Mesenchymal stem cell (in vitro differentiated cells and primary cell): ENCODE data around the gene ATG5.
A peak's percentile ranks its signal among the peaks of the same experiment; 100 is the strongest.

ENCODE experiments used
- DNase-seq: peaks from one replicate; pipeline ENCODE4 v3.0.0-alpha.2; 2013
- H2AFZ ChIP-seq: one replicate; pipeline ENCODE4 v1.6.1; 2013; ENCODE audit warnings: low read depth, mild to moderate bottlenecking, control low read depth, inconsistent platforms, low read length, moderate library complexity
- H2AK5ac ChIP-seq: 2 replicates; pipeline ENCODE4 v1.6.1; 2013; ENCODE audit warnings: low read length, moderate library complexity, mild to moderate bottlenecking, inconsistent platforms; ENCODE audit not compliant: severe bottlenecking
- H2BK120ac ChIP-seq: one replicate; pipeline ENCODE4 v1.6.1; 2013; ENCODE audit warnings: low read depth, mild to moderate bottlenecking, inconsistent platforms, low read length, moderate library complexity
- H2BK12ac ChIP-seq, 2 experiments: one replicate each; pipeline ENCODE4 v1.6.1; 2013; ENCODE audit warnings: inconsistent platforms in 2 of 2, low read length in 2 of 2, mild to moderate bottlenecking in 2 of 2, moderate library complexity in 2 of 2, control low read depth in 1 of 2
- H2BK15ac ChIP-seq: one replicate; pipeline ENCODE4 v1.6.1; 2013; ENCODE audit warnings: mild to moderate bottlenecking, low read depth, inconsistent platforms; ENCODE audit not compliant: poor library complexity, severe bottlenecking
- H2BK5ac ChIP-seq: 2 replicates; pipeline ENCODE4 v1.6.1; 2013; ENCODE audit warnings: low read depth, mild to moderate bottlenecking, low read length, control low read depth, inconsistent platforms; ENCODE audit not compliant: poor library complexity, severe bottlenecking
- H3K14ac ChIP-seq, 2 experiments: one replicate each; pipeline ENCODE4 v1.6.1; 2013; ENCODE audit warnings: inconsistent platforms in 2 of 2, low read length in 2 of 2, control low read depth in 1 of 2, mild to moderate bottlenecking in 1 of 2, moderate library complexity in 1 of 2
- H3K18ac ChIP-seq, 2 experiments: one replicate each; pipeline ENCODE4 v1.6.1; 2013; ENCODE audit warnings: inconsistent platforms in 2 of 2, low read length in 2 of 2, control low read depth in 1 of 2, low read depth in 1 of 2, mild to moderate bottlenecking in 1 of 2
- H3K23ac ChIP-seq, 2 experiments: one replicate each; pipeline ENCODE4 v1.6.1; 2013; ENCODE audit warnings: inconsistent platforms in 2 of 2, low read length in 2 of 2, mild to moderate bottlenecking in 2 of 2, moderate library complexity in 2 of 2, control low read depth in 1 of 2
- H3K27ac ChIP-seq: 2 replicates; pipeline ENCODE4 v1.5.1; 2013; ENCODE audit warnings: mild to moderate bottlenecking, moderate library complexity, low read length, control low read depth, inconsistent platforms; ENCODE audit not compliant: poor library complexity, severe bottlenecking
- H3K27me3 ChIP-seq, 2 experiments: 2 replicates each; pipeline versions ENCODE4 v1.6.1 to v1.7.0; 2013; ENCODE audit warnings: low read length in 2 of 2, mild to moderate bottlenecking in 2 of 2, moderate library complexity in 2 of 2, control low read depth in 1 of 2, inconsistent platforms in 1 of 2; ENCODE audit not compliant: control insufficient read depth in 1 of 2, insufficient read depth in 1 of 2
- H3K36me3 ChIP-seq, 2 experiments: 2 replicates each; pipeline versions ENCODE4 v1.6.1 to v1.7.0; 2013; ENCODE audit warnings: low read length in 2 of 2, control low read depth in 1 of 2, inconsistent platforms in 1 of 2, low read depth in 1 of 2, mild to moderate bottlenecking in 1 of 2; ENCODE audit not compliant: insufficient read depth in 2 of 2, control insufficient read depth in 1 of 2
- H3K4ac ChIP-seq, 2 experiments: one replicate each; pipeline ENCODE4 v1.6.1; 2013; ENCODE audit warnings: inconsistent platforms in 2 of 2, low read length in 2 of 2, mild to moderate bottlenecking in 2 of 2, moderate library complexity in 2 of 2, control low read depth in 1 of 2, low read depth in 1 of 2
- H3K4me1 ChIP-seq: 2 replicates; pipeline ENCODE4 v1.6.1; 2013; ENCODE audit warnings: low read depth, low read length, control low read depth; ENCODE audit not compliant: control insufficient read depth, insufficient read depth
- H3K4me2 ChIP-seq: 2 replicates; pipeline ENCODE4 v1.6.1; 2013; ENCODE audit warnings: low read length, mild to moderate bottlenecking, inconsistent platforms; ENCODE audit not compliant: poor library complexity, severe bottlenecking
- H3K4me3 ChIP-seq, 2 experiments: 2 replicates each; pipeline versions ENCODE4 v1.5.1 to v1.7.0; 2013; ENCODE audit warnings: low read length in 2 of 2, mild to moderate bottlenecking in 2 of 2, control low read depth in 1 of 2, low read depth in 1 of 2; ENCODE audit not compliant: insufficient read depth in 1 of 2
- H3K79me1 ChIP-seq: replicated peaks from 2 replicates; pipeline ENCODE4 v1.6.1; 2013; ENCODE audit warnings: mild to moderate bottlenecking, control low read depth, low read length, inconsistent platforms; ENCODE audit not compliant: poor library complexity, severe bottlenecking
- H3K9ac ChIP-seq: 2 replicates; pipeline ENCODE4 v1.7.0; 2013; ENCODE audit warnings: mild to moderate bottlenecking, low read length, moderate library complexity
- H3K9me3 ChIP-seq: 2 replicates; pipeline ENCODE4 v1.7.0; 2013; ENCODE audit warnings: mild to moderate bottlenecking, low read length; ENCODE audit not compliant: control insufficient read depth
- H4K8ac ChIP-seq: one replicate; pipeline ENCODE4 v1.6.1; 2013; ENCODE audit warnings: inconsistent platforms, mild to moderate bottlenecking, low read length, moderate library complexity
- H4K91ac ChIP-seq: one replicate; pipeline ENCODE4 v1.6.1; 2013; ENCODE audit warnings: mild to moderate bottlenecking, low read length, inconsistent platforms
- WGBS: methylation state at CpG from one replicate; pipeline ENCODE4 v1.1.7; 2013; ENCODE audit warnings: mixed read lengths; 5-methylcytosine and 5-hydroxymethylcytosine counted together

Gene ATG5

DNA sequence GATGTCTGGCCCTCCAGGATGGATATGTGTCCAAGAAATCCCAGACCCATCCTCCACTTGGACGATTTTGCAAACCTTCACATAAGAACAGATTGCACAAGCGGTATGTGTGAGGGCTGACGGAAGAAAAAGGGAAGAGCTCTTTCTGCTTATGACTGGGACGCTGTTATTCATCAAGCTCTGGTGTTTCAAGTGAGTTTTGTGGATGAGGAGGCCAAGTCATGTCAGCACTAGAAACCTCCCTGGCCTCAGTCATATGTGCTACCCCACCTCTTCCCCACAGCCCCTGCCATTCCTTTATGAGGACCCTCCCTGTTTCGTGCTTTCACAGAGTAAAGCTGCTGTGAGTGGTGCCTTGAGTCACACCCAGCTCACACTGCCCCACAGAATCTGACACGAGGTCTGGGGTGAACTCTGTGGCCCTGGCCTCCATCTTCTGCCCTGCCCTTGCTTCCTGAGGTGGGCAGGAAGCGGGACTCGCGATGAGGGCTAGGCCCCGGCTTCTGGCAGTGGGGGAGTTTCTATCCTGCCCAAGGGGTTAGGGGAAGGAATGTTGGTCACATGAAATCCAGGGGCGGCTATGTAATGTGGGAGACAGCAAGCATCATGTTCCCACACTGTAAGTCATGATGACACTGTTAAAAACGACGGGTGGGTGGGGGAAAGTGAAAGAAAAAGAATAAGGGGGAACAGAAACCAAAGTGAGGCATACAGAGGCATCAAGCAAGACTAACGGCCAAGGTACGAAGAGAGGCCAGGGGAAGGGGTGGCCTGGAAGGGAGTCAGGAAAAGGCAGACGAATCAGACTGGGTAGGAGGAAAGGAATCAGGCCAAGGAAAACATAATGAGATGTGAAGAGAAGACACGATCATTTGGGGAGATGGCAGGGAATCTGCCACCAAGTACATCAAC is 161.3 kb downstream of the ATG5 start:
- Histone ChIP-seq H3K27me3 (no peaks in the 10 kb centered on the region), H3K14ac (no peak overlapping the region), H3K27ac (peak overlapping the region; percentile 88), H3K4me2 (peak overlapping the region; percentile 49), H3K23ac (no peak overlapping the region), H2AK5ac (peak overlapping the region; percentile 79), H2BK12ac (peak overlapping the region; percentile 41 to 84), H3K18ac (peak overlapping the region; percentile 76 to 79), H3K79me1 (no peaks in the 10 kb centered on the region), H2BK15ac (peak overlapping the region; percentile 15), H4K91ac (peak overlapping the region; percentile 84), H2BK5ac (no peak overlapping the region), H3K4ac (peak overlapping the region; percentile 53 to 59), H3K4me3 (peak overlapping the region in 1 of 2 experiments; percentile 62), H4K8ac (peak overlapping the region; percentile 90), H3K9me3 (no peaks in the 10 kb centered on the region), H2AFZ (no peak overlapping the region), H3K4me1 (peaks cover 25% of the 10 kb centered on the region), H3K9ac (peak overlapping the region; percentile 80), H3K36me3 (no peaks in the 10 kb centered on the region), H2BK120ac (no peak overlapping the region)
- 87% methylated on average over 14 of the region's 17 CpGs for WGBS
- peak; percentile 87 for DNase-seq

DNA sequence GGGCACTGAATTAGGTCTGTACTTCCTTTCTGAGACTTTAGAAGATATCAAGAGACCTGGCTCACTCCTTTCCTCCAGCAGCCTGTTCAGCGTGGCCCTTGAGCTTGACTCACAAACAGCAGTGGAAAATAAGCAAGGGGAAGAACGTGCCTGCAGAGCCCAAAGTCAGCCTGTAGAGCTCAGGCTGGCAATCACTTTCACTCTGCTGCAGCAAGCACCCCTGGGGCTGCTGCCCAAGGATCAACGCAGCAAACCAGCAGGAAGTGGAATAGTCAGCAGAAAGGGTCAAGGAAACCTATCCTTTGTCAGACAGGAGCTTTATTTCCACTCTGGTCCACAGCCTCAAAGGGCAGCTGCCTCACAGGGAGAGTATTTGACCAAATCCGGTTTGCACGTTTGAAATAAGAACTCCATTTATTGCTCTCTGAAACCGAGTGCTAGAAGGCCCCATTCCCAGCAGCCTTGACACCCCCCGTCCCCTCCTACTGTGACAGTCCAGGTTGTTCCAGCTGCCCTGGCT is 162.1 kb downstream of the ATG5 start:
- Histone ChIP-seq H3K4ac (peak overlapping the region; percentile 53 to 56), H3K36me3 (no peaks in the 10 kb centered on the region), H3K4me3 (peak overlapping the region in 1 of 2 experiments; percentile 62), H3K9me3 (no peaks in the 10 kb centered on the region), H2BK120ac (no peak overlapping the region), H3K79me1 (no peaks in the 10 kb centered on the region), H2BK15ac (peak overlapping the region; percentile 15), H3K27ac (peak overlapping the region; percentile 88), H2BK5ac (peak overlapping the region; percentile 34), H3K27me3 (no peaks in the 10 kb centered on the region), H3K4me1 (peaks cover 26% of the 10 kb centered on the region), H3K9ac (peak overlapping the region; percentile 80), H4K8ac (peak overlapping the region; percentile 86), H3K4me2 (peak overlapping the region; percentile 49), H3K23ac (peak overlapping the region in 1 of 2 experiments; percentile 14), H3K14ac (no peak overlapping the region), H3K18ac (peak overlapping the region; percentile 70 to 79), H4K91ac (peak overlapping the region; percentile 36), H2AK5ac (peak overlapping the region; percentile 35), H2AFZ (peak overlapping the region; percentile 70), H2BK12ac (peak overlapping the region in 1 of 2 experiments; percentile 61)
- WGBS: 38% methylated on average over 7 of the region's 7 CpGs
- peak; percentile 79 for DNase-seq

DNA sequence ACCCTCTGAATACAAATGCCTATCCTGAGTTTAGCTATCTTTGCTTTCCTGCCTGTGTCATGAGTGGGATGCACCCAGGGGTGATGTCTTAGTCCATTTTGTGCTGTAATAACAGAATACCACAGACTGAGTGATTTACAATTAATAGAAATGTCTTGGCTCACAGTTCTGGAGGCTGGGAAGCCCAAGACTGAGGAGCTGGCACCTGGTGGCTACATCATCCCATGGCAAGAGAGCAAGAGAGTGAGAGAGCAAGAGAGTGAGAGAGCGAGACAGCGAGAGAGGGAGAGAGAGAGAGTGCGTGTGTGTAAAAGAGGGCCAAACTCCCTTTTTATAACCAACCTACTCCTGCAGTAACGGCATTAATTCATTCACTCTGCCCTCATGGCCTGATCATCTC is 162.6 kb downstream of the ATG5 start:
- H3K23ac ChIP-seq: no peak overlapping the region
- no peaks in the 10 kb centered on the region for H3K79me1 ChIP-seq
- H3K9ac ChIP-seq: peak overlapping the region; percentile 80
- H3K36me3 ChIP-seq: no peaks in the 10 kb centered on the region
- no peak overlapping the region for H3K4ac ChIP-seq
- H2BK5ac ChIP-seq: peak overlapping the region; percentile 14
- no peak overlapping the region for H2AFZ ChIP-seq
- H3K27me3 ChIP-seq: no peaks in the 10 kb centered on the region
- no peak overlapping the region for H2AK5ac ChIP-seq
- no peak overlapping the region for H3K14ac ChIP-seq
- H3K4me3 ChIP-seq: peak overlapping the region in 1 of 2 experiments; percentile 62
- DNase-seq: no peak
- H4K91ac ChIP-seq: no peak overlapping the region
- no CpG with 5 or more reads among the region's 4 CpGs for WGBS
- H3K9me3 ChIP-seq: no peaks in the 10 kb centered on the region
- no peak overlapping the region for H3K4me2 ChIP-seq
- H2BK120ac ChIP-seq: no peak overlapping the region
- no peak overlapping the region for H4K8ac ChIP-seq
- no peak overlapping the region for H3K18ac ChIP-seq
- H3K27ac ChIP-seq: peak overlapping the region; percentile 88
- peaks cover 26% of the 10 kb centered on the region for H3K4me1 ChIP-seq
- H2BK15ac ChIP-seq: no peak overlapping the region
- H2BK12ac ChIP-seq: no peak overlapping the region

DNA sequence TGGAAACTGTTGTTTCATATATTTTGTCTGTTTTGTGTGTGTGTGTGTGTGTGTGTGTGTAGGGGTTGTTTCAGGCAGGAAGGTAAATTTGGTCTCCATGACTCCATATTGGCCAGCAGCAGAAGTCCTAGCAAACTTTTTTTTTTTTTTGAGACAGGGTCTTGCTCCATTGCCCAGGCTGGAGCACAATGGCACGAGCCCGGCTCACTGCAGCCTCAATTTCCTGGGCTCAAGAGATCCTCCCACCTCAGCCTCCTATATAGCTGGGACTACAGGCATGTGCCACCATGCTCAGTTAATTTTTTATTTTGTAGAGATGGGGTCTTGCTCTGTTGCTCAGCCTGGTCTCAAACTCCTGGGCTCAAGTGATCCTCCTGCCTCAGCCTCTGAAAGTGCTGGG is 163.7 kb downstream of the ATG5 start:
- no peak overlapping the region for H3K18ac ChIP-seq
- peaks cover 26% of the 10 kb centered on the region for H3K4me1 ChIP-seq
- no peak overlapping the region for H2AK5ac ChIP-seq
- H3K79me1 ChIP-seq: no peaks in the 10 kb centered on the region
- no peak overlapping the region for H3K23ac ChIP-seq
- H4K91ac ChIP-seq: no peak overlapping the region
- no peak overlapping the region for H3K27ac ChIP-seq
- no peaks in the 10 kb centered on the region for H3K9me3 ChIP-seq
- no peaks in the 10 kb centered on the region for H3K36me3 ChIP-seq
- no peak overlapping the region for H3K4ac ChIP-seq
- H2BK120ac ChIP-seq: no peak overlapping the region
- H3K27me3 ChIP-seq: no peaks in the 10 kb centered on the region
- H2BK12ac ChIP-seq: no peak overlapping the region
- no peak overlapping the region for H2BK15ac ChIP-seq
- no peak overlapping the region for H4K8ac ChIP-seq
- no peak overlapping the region for H3K9ac ChIP-seq
- H3K14ac ChIP-seq: no peak overlapping the region
- H3K4me3 ChIP-seq: no peak overlapping the region
- H3K4me2 ChIP-seq: no peak overlapping the region
- no CpG with 5 or more reads among the region's 2 CpGs for WGBS
- H2BK5ac ChIP-seq: no peak overlapping the region
- DNase-seq: no peak
- no peak overlapping the region for H2AFZ ChIP-seq
